K562 (cell line): Measurements from ENCODE around the gene LIX1L. TPM values are rescaled to one million over a fixed set of nuclear protein-coding genes. Genes with fewer than 3 reads are reported as not detected.
A peak's percentile ranks its signal among the peaks of the same experiment; 100 is the strongest.

Experiments
- ATAC-seq: fragments of 200-7000 bp; cut with Tn5 transposase; 3 replicates; pipeline ENCODE4 v1.9.1; 2020; ENCODE audit warnings: moderate library complexity
- BruUV-seq: library from RNA; stranded (reverse); fragments of 400-500 nt; replicated peaks from 2 replicates; lab custom pipeline; 2021; lab: Mats Ljungman, UMichigan
- CTCF ChIA-PET: fragments of 300-600 bp; formaldehyde crosslinking; extraction: SDS; loops from one replicate; lab custom pipeline; 2021; ENCODE audit warnings: low intra/inter-chr PET ratio; lab: Yijun Ruan, JAX
- POLR2A ChIA-PET: fragments of 300-600, 350-650 bp; sonication (Branson Sonifier 250); formaldehyde crosslinking; extraction: SDS; loops from one replicate; lab custom pipeline; 2021; ENCODE audit warnings: antibody characterized with exemption, inconsistent platforms; lab: Yijun Ruan, JAX
- DNase-seq, 4 experiments: peaks; one replicate each; pipeline versions ENCODE4 v3.0.0 to v3.0.0-alpha.2; 2011 to 2018; ENCODE audit warnings: low spot score in 3 of 4, mixed read lengths in 3 of 4; ENCODE audit errors: extremely low read depth in 1 of 4
- FAIRE-seq: peaks from 2 replicates; lab custom pipeline; 2011; peaks lifted over from hg19 to GRCh38; lab: Jason Lieb, UNC
- H2AFZ ChIP-seq: 2 replicates; pipeline ENCODE4 v1.6.0; 2011; ENCODE audit warnings: low read depth, low read length, control low read depth, inconsistent platforms
- H3K27ac ChIP-seq: fragments of 200-600 bp; 3 replicates; pipeline ENCODE4 v1.8.0; 2011; ENCODE audit warnings: low read depth, mild to moderate bottlenecking, control low read depth, inconsistent platforms, low read length, moderate library complexity, mixed read lengths; ENCODE audit errors: extremely low read depth
- H3K27me3 ChIP-seq, 2 experiments: fragments of 300-600 bp in 1 of 2; 2 replicates in 1 of 2; 3 replicates in 1 of 2; pipeline versions ENCODE4 v1.6.0 to v1.8.0; 2011; ENCODE audit warnings: inconsistent platforms in 2 of 2, low read length in 2 of 2, mild to moderate bottlenecking in 1 of 2, mixed read lengths in 1 of 2, moderate library complexity in 1 of 2; ENCODE audit not compliant: control insufficient read depth in 2 of 2, insufficient read depth in 2 of 2
- H3K36me3 ChIP-seq: fragments of 300-600 bp; 3 replicates; pipeline ENCODE4 v1.8.0; 2011; ENCODE audit warnings: mild to moderate bottlenecking, low read length, inconsistent platforms; ENCODE audit not compliant: control insufficient read depth, insufficient read depth
- H3K4me1 ChIP-seq, 2 experiments: fragments of 200-600 bp in 1 of 2; replicated peaks in 1 of 2; 2 replicates in 1 of 2; 3 replicates in 1 of 2; pipeline versions ENCODE4 v1.5.1 to v1.8.0; 2011; ENCODE audit warnings: inconsistent platforms in 2 of 2, low read length in 2 of 2, mild to moderate bottlenecking in 1 of 2, mixed read lengths in 1 of 2, moderate library complexity in 1 of 2; ENCODE audit not compliant: control insufficient read depth in 2 of 2, insufficient read depth in 2 of 2
- H3K4me2 ChIP-seq: 2 replicates; pipeline ENCODE4 v1.6.1; 2011; ENCODE audit warnings: low read length, control low read depth, inconsistent platforms, mixed read lengths; ENCODE audit not compliant: insufficient read depth
- H3K4me3 ChIP-seq: fragments of 200-600 bp; sonication (generic), shearing (Covaris generic); 2 replicates; pipeline ENCODE4 v1.5.1; 2016; ENCODE audit warnings: control low read depth, inconsistent platforms
- H3K79me2 ChIP-seq: fragments of 200-600 bp; 3 replicates; pipeline ENCODE4 v1.8.0; 2011; ENCODE audit warnings: low read length, inconsistent platforms; ENCODE audit not compliant: control insufficient read depth, insufficient read depth
- H3K9ac ChIP-seq, 2 experiments: 2 replicates each; pipeline versions ENCODE4 v1.6.0 to v1.6.1; 2011; ENCODE audit warnings: low read depth in 2 of 2, low read length in 2 of 2, control low read depth in 1 of 2, inconsistent platforms in 1 of 2, mild to moderate bottlenecking in 1 of 2, mixed read lengths in 1 of 2; ENCODE audit not compliant: insufficient read depth in 1 of 2
- H3K9me1 ChIP-seq: one replicate; pipeline ENCODE4 v1.6.0; 2011; ENCODE audit warnings: inconsistent platforms, mild to moderate bottlenecking, low read length, moderate library complexity; ENCODE audit not compliant: control insufficient read depth, insufficient read depth
- H3K9me3 ChIP-seq: replicated peaks from 2 replicates; pipeline ENCODE4 v1.5.1; 2011; ENCODE audit warnings: low read depth, low read length, inconsistent platforms; ENCODE audit not compliant: control insufficient read depth, insufficient read depth
- H4K20me1 ChIP-seq: replicated peaks from 2 replicates; pipeline ENCODE4 v1.6.1; 2011; ENCODE audit warnings: low read length, inconsistent platforms, mixed read lengths; ENCODE audit not compliant: control insufficient read depth, insufficient read depth
- ATF6 ChIP-seq: sonication (generic); formaldehyde crosslinking; IDR thresholded peaks from 2 replicates; pipeline ENCODE4 v1.4.0; 2020; ENCODE audit warnings: mild to moderate bottlenecking, missing genetic modification reagents
- BACH1 ChIP-seq: fragments of 200-800 bp; sonication (Bioruptor generic); IDR thresholded peaks from 2 replicates; pipeline ENCODE4 v1.6.1; 2016; ENCODE audit warnings: missing genetic modification characterization, missing compliant biosample characterization
- CBFB ChIP-seq: sonication (generic); formaldehyde crosslinking; IDR thresholded peaks from 2 replicates; pipeline ENCODE4 v1.4.0; 2020; ENCODE audit warnings: mild to moderate bottlenecking, missing genetic modification reagents
- CREB3 ChIP-seq: fragments of 450-650 bp; conservative IDR thresholded peaks from 2 replicates; pipeline ENCODE4 v1.6.1; 2016; ENCODE audit warnings: missing genetic modification characterization, low read depth, mild to moderate bottlenecking, missing compliant biosample characterization, moderate library complexity
- FIP1L1 ChIP-seq: fragments of 200-400 bp; formaldehyde crosslinking; IDR thresholded peaks from 2 replicates; pipeline ENCODE4 v1.6.1; 2018; ENCODE audit warnings: mild to moderate bottlenecking, low read depth, low read length; ENCODE audit not compliant: poor library complexity, severe bottlenecking
- FOXA3 ChIP-seq, 2 experiments: fragments of 450-650 bp in 1 of 2; sonication (generic) in 1 of 2; formaldehyde crosslinking; IDR thresholded peaks in 1 of 2; conservative IDR thresholded peaks in 1 of 2; 2 replicates each; pipeline versions ENCODE4 v1.4.0 to v1.8.0; 2020 to 2022; ENCODE audit warnings: mild to moderate bottlenecking in 2 of 2, missing genetic modification reagents in 1 of 2
- PYGO2 ChIP-seq: fragments of 450-650 bp; IDR thresholded peaks from 2 replicates; pipeline ENCODE4 v1.6.1; 2016; ENCODE audit warnings: mild to moderate bottlenecking, missing genetic modification characterization, moderate library complexity, missing compliant biosample characterization
- RBM14 ChIP-seq: fragments of 200-400 bp; formaldehyde crosslinking; IDR thresholded peaks from 2 replicates; pipeline ENCODE4 v1.6.1; 2018; ENCODE audit warnings: low read depth, mild to moderate bottlenecking, low read length, moderate library complexity, borderline replicate concordance; ENCODE audit not compliant: insufficient read depth
- SAP30 ChIP-seq: fragments of 200-600 bp; sonication (generic); IDR thresholded peaks from 2 replicates; pipeline ENCODE4 v1.6.1; 2012; ENCODE audit warnings: borderline replicate concordance, low read depth, mild to moderate bottlenecking, moderate library complexity, low read length, control low read depth, inconsistent platforms; ENCODE audit not compliant: insufficient read depth, poor library complexity, severe bottlenecking
- SREBF2 ChIP-seq: sonication (generic); formaldehyde crosslinking; IDR thresholded peaks from 2 replicates; pipeline ENCODE4 v1.4.0; 2020; ENCODE audit warnings: mild to moderate bottlenecking, missing genetic modification reagents
- TCF15 ChIP-seq: fragments of 250-450 bp; sonication (Bioruptor Pico); IDR thresholded peaks from 2 replicates; pipeline ENCODE4 v1.8.0; 2022; ENCODE audit warnings: moderate library complexity, mild to moderate bottlenecking, inconsistent platforms
- ZBTB8A ChIP-seq: fragments of 450-650 bp; IDR thresholded peaks from 2 replicates; pipeline ENCODE4 v1.6.1; 2018; ENCODE audit warnings: mild to moderate bottlenecking, moderate library complexity; ENCODE audit not compliant: partially characterized antibody
- ZFP91 ChIP-seq: sonication (generic); formaldehyde crosslinking; IDR thresholded peaks from 2 replicates; pipeline ENCODE4 v1.8.0; 2022; ENCODE audit warnings: mild to moderate bottlenecking, missing genetic modification reagents
- ZNF431 ChIP-seq: sonication (generic); formaldehyde crosslinking; IDR thresholded peaks from 2 replicates; pipeline ENCODE4 v1.8.0; 2022; ENCODE audit warnings: mild to moderate bottlenecking, missing genetic modification reagents
- ZNF644 ChIP-seq: fragments of 200-800 bp; sonication (Bioruptor generic); IDR thresholded peaks from 2 replicates; pipeline ENCODE4 v1.6.1; 2016; ENCODE audit warnings: low read depth, missing genetic modification characterization, missing compliant biosample characterization
- WGBS: fragments of 100-300 bp; shearing (Covaris generic); methylation state at CpG from one replicate; pipeline ENCODE4 v1.1.6; 2016; ENCODE audit warnings: low coverage, mixed read lengths; ENCODE audit not compliant: insufficient coverage; ENCODE audit errors: missing lambda C conversion rate; 5-methylcytosine and 5-hydroxymethylcytosine counted together
- in situ Hi-C: fragments of 300-500 bp; cut with MboI; formaldehyde crosslinking; loops from 4 replicates; pipeline ENCODE4 v1.15.0; 2018; ENCODE audit warnings: inconsistent platforms, mixed read lengths
- intact Hi-C: fragments of 100-400 bp; cut with micrococcal nuclease; formaldehyde crosslinking; loops from 2 replicates; pipeline ENCODE4 v1.14.2; 2022
- polyA plus RNA-seq, 8 experiments: library from polyadenylated mRNA; depleted of rRNA in 4 of 8; stranded (reverse) in 5 of 8; unstranded in 3 of 8; fragments of >200 nt; fragmentation: Nextera tagmentation in 2 of 8; fragmentation: Illumina TruSeq in 1 of 8; extraction: Ambion mirVana in 2 of 8; extraction: Trizol in 1 of 8; gene quantifications; 2 replicates each; pipeline versions ENCODE4 v1.2.1 to v1.2.3, GENCODE V29; 2011 to 2014; ENCODE audit warnings: inconsistent platforms in 1 of 8, missing spikeins in 1 of 8
- total RNA-seq, 7 experiments: library from RNA; depleted of rRNA in 6 of 7; stranded (reverse); fragments of >200 nt in 6 of 7; fragmentation: Illumina TruSeq in 2 of 7; extraction: Trizol in 2 of 7; gene quantifications; 2 replicates each; pipeline versions ENCODE4 v1.2.1 to v1.2.3, GENCODE V29; 2011 to 2021; ENCODE audit warnings: low replicate concordance in 1 of 7

Gene LIX1L
- total and polyA plus RNA-seq, 9 of the 15 experiments (the other 6 are each of a cell fraction or from before 2014, with no cell fraction given), result 4.6 to 26.5 (median 12.5) TPM

GRCh38 chr1:145994391-145995120 lies 36.7 kb upstream of the LIX1L start:
- intact Hi-C loops (no loop called here), in situ Hi-C loops (no loop called here)
- TF ChIP-seq ATF6 (CRISPR knock-in tag) (no peak), ZNF431 (CRISPR knock-in tag) (0 out of 2 replicates have a peak, but pooled peaks have one; percentile 19), ZFP91 (CRISPR knock-in tag) (no peak), ZNF644 (no peak), RBM14 (no peak), FIP1L1 (no peak), TCF15 (CRISPR knock-in tag) (no peak), SAP30 (peak; percentile 32), BACH1 (peak; percentile 84), CREB3 (tag) (no peak), CBFB (CRISPR knock-in tag) (no peak), SREBF2 (no peak), ZBTB8A (no peak), PYGO2 (tag) (no peak), FOXA3 (CRISPR knock-in tag; conservative IDR thresholded peaks at IDR 0.05 in 1 of 2, IDR thresholded peaks at IDR 0.05 in 1 of 2) (no peak)

More at GRCh38 chr1:145994391-145995120, 36.7 kb upstream of the LIX1L start:
- CTCF ChIA-PET, result no interaction called here
- H3K4me2 ChIP-seq, result peak overlapping the region; percentile 97
- H3K27ac ChIP-seq, result peak overlapping the region; percentile 99
- no peaks in the 10 kb centered on the region for H3K27me3 ChIP-seq
- peaks cover 14 to 30% of the 10 kb centered on the region in 2 experiments; a peak in 3 of 5 replicates for H3K4me1 ChIP-seq
- H3K79me2 ChIP-seq, result peaks cover 71% of the 10 kb centered on the region
- no peak for FAIRE-seq
- WGBS, result 1% methylated on average over 10 of the region's 10 CpGs
- BruUV-seq, result no TSS peak
- DNase-seq, result peak in 2 of 4 experiments; percentile 33 to 67
- POLR2A ChIA-PET, result interaction anchor here (0.7 to 14.0 kb wide), 9 partner anchors 9 to 67 kb away, joined by 3 to 320 read pairs (median 5); partner anchors contain the start of genes ANKRD34A, LIX1L, POLR3GL and RBM8A
- H3K9ac ChIP-seq, result peak overlapping the region; percentile 87 to 100
- H4K20me1 ChIP-seq, result peaks cover 44% of the 10 kb centered on the region
- H3K36me3 ChIP-seq, result peaks cover 44% of the 10 kb centered on the region
- ATAC-seq, result peak; percentile 3
- H2AFZ ChIP-seq, result no peak overlapping the region
- peak overlapping the region; percentile 85 for H3K4me3 ChIP-seq
- H3K9me3 ChIP-seq, result no peaks in the 10 kb centered on the region
- H3K9me1 ChIP-seq, result peaks cover 3% of the 10 kb centered on the region
